ENCODE measurements around the gene PEAK1. TPM values are rescaled to one million over a fixed set of nuclear protein-coding genes. Genes with fewer than 3 reads are reported as not detected.

Gene PEAK1
- total RNA-seq, 4 donors from 2014 or later, result 37.8 to 75.3 (median 55.0) TPM

GRCh38 chr15:77119446-77119845, 300.5 kb downstream of the PEAK1 start:
- DNase-seq (ENCODE audit: low spot score) (no peak), ATAC-seq (ENCODE audit: low FRiP score) (no peak)
- TF ChIP-seq CTCF (IDR thresholded peaks at IDR 0.05), result no peak

- no peak for TF ChIP-seq CTCF (IDR thresholded peaks at IDR 0.05)
- DNase-seq (ENCODE audit: low spot score), result no peak
- ATAC-seq (ENCODE audit: low FRiP score), result no peak
These were observed 301.0 kb downstream of the PEAK1 start for GRCh38 chr15:77118882-77119321.

GRCh38 chr15:77115179-77115578, 304.7 kb downstream of the PEAK1 start:
- TF ChIP-seq CTCF (IDR thresholded peaks at IDR 0.05), result no peak
- no peak for ATAC-seq (ENCODE audit: low FRiP score)

GRCh38 chr15:77112838-77113504, 306.9 kb downstream of the PEAK1 start:
- no peak for ATAC-seq (ENCODE audit: low FRiP score)
- DNase-seq (ENCODE audit: low spot score), result no peak
- TF ChIP-seq CTCF (IDR thresholded peaks at IDR 0.05), result no peak

More at GRCh38 chr15:77115179-77115578, 304.7 kb downstream of the PEAK1 start:
- DNase-seq (ENCODE audit: low spot score), result no peak

- no peak for ATAC-seq (ENCODE audit: low FRiP score)
- no peak for TF ChIP-seq CTCF (IDR thresholded peaks at IDR 0.05)
- DNase-seq (ENCODE audit: low spot score), result no peak
These were observed 308.1 kb downstream of the PEAK1 start for GRCh38 chr15:77111789-77112188.

GRCh38 chr15:77107531-77108355, 312.2 kb downstream of the PEAK1 start:
- ATAC-seq (ENCODE audit: low FRiP score), result no peak
- no peak for DNase-seq (ENCODE audit: low spot score)
- TF ChIP-seq CTCF (IDR thresholded peaks at IDR 0.05), result no peak

Measured in omental fat pad (tissue), 4 donors.